ENCODE data around the gene PPID.

DNA sequence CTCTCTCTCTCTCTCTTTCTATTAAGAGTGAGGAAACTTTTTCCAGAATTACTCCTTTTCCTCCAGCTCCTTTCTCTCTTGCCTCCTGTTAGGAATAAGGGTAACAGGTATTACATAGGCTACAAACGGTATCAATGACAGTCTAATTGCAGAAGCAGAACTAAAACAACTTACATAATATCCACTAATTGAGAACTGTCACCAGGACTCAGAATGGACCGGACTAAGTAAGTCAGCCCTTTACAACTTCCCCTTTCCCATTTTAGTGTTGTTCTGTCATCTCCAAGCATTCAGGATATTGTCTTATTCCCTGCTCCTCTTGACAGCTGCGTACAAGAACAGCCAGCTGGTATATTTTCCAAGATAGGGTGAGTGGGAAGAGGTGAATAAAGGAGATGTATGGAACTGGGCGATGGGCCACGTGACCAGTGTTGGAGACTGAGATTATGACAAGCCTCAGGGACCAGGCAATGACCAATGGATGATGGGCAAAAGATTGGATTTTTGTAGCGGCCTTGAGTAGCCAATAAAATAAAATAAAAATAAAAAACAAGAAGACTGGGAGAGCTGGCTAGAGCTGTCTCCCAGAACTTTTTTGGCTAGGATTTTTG is 43.3 kb upstream of the PPID start:
- TF ChIP-seq ESRRA (IDR thresholded peaks at IDR 0.05; ENCODE audit: borderline replicate concordance, low read depth) (no peak), HNRNPK (IDR thresholded peaks at IDR 0.05; ENCODE audit: low read depth, low read length, poor library complexity, severe bottlenecking) (no peak), FOXA1 (IDR thresholded peaks at IDR 0.05; ENCODE audit: borderline replicate concordance) (no peak), MCM2 (IDR thresholded peaks at IDR 0.05; ENCODE audit: low read depth) (no peak), PRMT5 (CRISPR knock-in tag; IDR thresholded peaks at IDR 0.05) (no peak), BACH1 (tag; IDR thresholded peaks at IDR 0.05) (no peak), ZNF174 (CRISPR knock-in tag; IDR thresholded peaks at IDR 0.05) (no peak), E2F1 (CRISPR knock-in tag; IDR thresholded peaks at IDR 0.05) (no peak), GABPB1 (CRISPR knock-in tag; IDR thresholded peaks at IDR 0.05) (no peak)
- TF ChIP-seq, protein P1, sequence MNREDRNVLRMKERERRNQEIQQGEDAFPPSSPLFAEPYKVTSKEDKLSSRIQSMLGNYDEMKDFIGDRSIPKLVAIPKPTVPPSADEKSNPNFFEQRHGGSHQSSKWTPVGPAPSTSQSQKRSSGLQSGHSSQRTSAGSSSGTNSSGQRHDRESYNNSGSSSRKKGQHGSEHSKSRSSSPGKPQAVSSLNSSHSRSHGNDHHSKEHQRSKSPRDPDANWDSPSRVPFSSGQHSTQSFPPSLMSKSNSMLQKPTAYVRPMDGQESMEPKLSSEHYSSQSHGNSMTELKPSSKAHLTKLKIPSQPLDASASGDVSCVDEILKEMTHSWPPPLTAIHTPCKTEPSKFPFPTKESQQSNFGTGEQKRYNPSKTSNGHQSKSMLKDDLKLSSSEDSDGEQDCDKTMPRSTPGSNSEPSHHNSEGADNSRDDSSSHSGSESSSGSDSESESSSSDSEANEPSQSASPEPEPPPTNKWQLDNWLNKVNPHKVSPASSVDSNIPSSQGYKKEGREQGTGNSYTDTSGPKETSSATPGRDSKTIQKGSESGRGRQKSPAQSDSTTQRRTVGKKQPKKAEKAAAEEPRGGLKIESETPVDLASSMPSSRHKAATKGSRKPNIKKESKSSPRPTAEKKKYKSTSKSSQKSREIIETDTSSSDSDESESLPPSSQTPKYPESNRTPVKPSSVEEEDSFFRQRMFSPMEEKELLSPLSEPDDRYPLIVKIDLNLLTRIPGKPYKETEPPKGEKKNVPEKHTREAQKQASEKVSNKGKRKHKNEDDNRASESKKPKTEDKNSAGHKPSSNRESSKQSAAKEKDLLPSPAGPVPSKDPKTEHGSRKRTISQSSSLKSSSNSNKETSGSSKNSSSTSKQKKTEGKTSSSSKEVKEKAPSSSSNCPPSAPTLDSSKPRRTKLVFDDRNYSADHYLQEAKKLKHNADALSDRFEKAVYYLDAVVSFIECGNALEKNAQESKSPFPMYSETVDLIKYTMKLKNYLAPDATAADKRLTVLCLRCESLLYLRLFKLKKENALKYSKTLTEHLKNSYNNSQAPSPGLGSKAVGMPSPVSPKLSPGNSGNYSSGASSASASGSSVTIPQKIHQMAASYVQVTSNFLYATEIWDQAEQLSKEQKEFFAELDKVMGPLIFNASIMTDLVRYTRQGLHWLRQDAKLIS (CRISPR knock-in tag; IDR thresholded peaks at IDR 0.05): no peak
